ENCODE results near the gene SLC2A6. TPM values are rescaled to one million over a fixed set of nuclear protein-coding genes. Genes with fewer than 3 reads are reported as not detected.

Gene SLC2A6
- total RNA-seq, 1 experiment from 2014 or later = 18.7 TPM

DNA sequence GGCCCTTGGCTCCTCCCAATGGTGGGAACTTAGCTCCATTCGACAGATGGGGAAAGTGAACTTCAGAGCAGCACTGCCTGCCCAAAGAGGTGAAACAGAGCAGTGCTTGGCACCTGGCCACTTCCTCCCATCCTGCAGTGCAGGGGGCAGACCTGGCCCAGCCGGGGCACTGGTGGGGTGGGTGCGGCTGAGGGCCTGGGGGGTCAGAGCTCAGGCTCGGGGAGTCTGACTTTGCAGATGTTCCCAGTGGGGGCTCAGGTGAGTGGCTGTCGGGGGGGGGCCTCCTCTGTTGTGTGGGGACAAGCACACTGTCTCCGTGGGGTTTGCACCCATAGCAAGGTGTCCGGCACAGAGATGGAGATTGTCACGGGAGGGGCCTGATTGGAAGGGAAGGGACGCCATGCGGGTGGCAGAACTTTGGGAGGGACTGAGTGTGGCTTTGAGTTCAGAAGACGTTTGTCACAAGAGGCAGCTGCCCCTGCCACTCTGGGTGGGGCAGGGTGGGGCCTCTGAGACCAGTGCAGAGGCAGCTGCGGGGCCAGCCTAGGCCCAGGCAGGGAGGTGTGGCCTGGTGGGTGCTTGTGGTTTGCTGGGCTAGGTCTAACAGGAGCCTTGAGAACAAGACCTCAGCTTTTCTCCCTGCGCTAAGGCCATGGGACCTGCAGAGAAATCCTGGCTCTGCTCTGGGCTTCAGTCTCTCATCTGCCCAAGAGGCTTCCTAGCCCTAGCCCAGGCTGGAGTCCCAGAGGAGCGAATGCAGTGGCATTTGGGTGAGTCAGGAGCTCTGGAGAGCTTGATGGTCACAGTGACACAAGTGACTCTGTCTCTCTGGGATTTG, 43.4 kb upstream of the SLC2A6 start:
- Histone ChIP-seq H3K4ac (ENCODE audit: low read depth, low read length) (no peak overlapping the region), H3K23ac (ENCODE audit: insufficient read length, low read depth, low read length) (no peak overlapping the region), H3K27ac (ENCODE audit: insufficient read length, low read depth, low read length) (no peak overlapping the region), H3K56ac (ENCODE audit: insufficient read length, low read depth, low read length) (no peak overlapping the region), H4K20me1 (ENCODE audit: control insufficient read depth, insufficient read depth, insufficient read length) (no peaks in the 10 kb centered on the region), H2BK15ac (ENCODE audit: low read depth, low read length) (no peak overlapping the region), H3K14ac (ENCODE audit: insufficient read depth, low read length) (no peak overlapping the region), H3K9me3 (ENCODE audit: control insufficient read depth, low read depth, low read length) (no peaks in the 10 kb centered on the region), H4K5ac (ENCODE audit: insufficient read length, low read depth, low read length) (no peak overlapping the region), H3K79me1 (ENCODE audit: insufficient read depth, low read depth, low read length, poor library complexity, severe bottlenecking) (no peaks in the 10 kb centered on the region), H2BK12ac (ENCODE audit: insufficient read length, low read depth, low read length) (no peak overlapping the region), H4K91ac (ENCODE audit: insufficient read length, low read depth, low read length) (no peak overlapping the region), H3K18ac (ENCODE audit: insufficient read length, low read depth, low read length) (no peak overlapping the region), H3K27me3 (ENCODE audit: insufficient read depth, low read length) (no peaks in the 10 kb centered on the region), H4K8ac (replicated peaks; ENCODE audit: insufficient read length, low read depth, low read length) (no peak overlapping the region), H2BK20ac (ENCODE audit: low read depth, low read length, poor library complexity, severe bottlenecking) (no peak overlapping the region), H2AFZ (ENCODE audit: low read length) (no peak overlapping the region), H3K23me2 (ENCODE audit: insufficient read length, low read depth, low read length, poor library complexity, severe bottlenecking) (no peaks in the 10 kb centered on the region), H3K79me2 (ENCODE audit: insufficient read depth, low read length) (no peaks in the 10 kb centered on the region), H3K9ac (ENCODE audit: extremely low read depth, insufficient read length, low read length) (no peak overlapping the region), H3K4me1 (ENCODE audit: insufficient read depth, low read length) (peaks cover 4% of the 10 kb centered on the region; the same call in 1 of the 2 replicates), H2BK120ac (ENCODE audit: low read depth, low read length, poor library complexity, severe bottlenecking) (no peak overlapping the region), H3K4me2 (ENCODE audit: insufficient read depth, insufficient read length, low read length) (no peak overlapping the region), H2BK5ac (ENCODE audit: insufficient read length, low read length) (no peak overlapping the region), H2AK5ac (ENCODE audit: insufficient read length, low read length) (no peak overlapping the region), H3T11ph (ENCODE audit: low read length) (no peak overlapping the region)
- Mint-ChIP-seq H3K27ac (peak overlapping the region in 1 of 3 experiments; percentile 56; a peak in 1 of 7 replicates), H3K4me1 (peaks cover 19% of the 10 kb centered on the region in 2 experiments), H3K9me3 (no peaks in the 10 kb centered on the region), H3K4me3 (no peak overlapping the region), H3K36me3 (ENCODE audit: insufficient read depth in 1 of 3, low read depth in 3 of 3) (no peaks in the 10 kb centered on the region), H3K27me3 (ENCODE audit: low read depth) (peaks cover 19% of the 10 kb centered on the region)
- TF ChIP-seq, protein P1, sequence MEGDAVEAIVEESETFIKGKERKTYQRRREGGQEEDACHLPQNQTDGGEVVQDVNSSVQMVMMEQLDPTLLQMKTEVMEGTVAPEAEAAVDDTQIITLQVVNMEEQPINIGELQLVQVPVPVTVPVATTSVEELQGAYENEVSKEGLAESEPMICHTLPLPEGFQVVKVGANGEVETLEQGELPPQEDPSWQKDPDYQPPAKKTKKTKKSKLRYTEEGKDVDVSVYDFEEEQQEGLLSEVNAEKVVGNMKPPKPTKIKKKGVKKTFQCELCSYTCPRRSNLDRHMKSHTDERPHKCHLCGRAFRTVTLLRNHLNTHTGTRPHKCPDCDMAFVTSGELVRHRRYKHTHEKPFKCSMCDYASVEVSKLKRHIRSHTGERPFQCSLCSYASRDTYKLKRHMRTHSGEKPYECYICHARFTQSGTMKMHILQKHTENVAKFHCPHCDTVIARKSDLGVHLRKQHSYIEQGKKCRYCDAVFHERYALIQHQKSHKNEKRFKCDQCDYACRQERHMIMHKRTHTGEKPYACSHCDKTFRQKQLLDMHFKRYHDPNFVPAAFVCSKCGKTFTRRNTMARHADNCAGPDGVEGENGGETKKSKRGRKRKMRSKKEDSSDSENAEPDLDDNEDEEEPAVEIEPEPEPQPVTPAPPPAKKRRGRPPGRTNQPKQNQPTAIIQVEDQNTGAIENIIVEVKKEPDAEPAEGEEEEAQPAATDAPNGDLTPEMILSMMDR (conservative IDR thresholded peaks at IDR 0.05) = no peak
- no CpG with 5 or more reads among the region's 14 CpGs for WGBS (ENCODE audit: extremely low coverage, insufficient read length, low lambda C conversion rate)
- DNase-seq = no peak
